Glutamatergic neuron (in vitro differentiated cells): ENCODE measurements around the gene FABP1. TPM values are rescaled to one million over a fixed set of nuclear protein-coding genes. Genes with fewer than 3 reads are reported as not detected.

ENCODE experiments used
- DNase-seq: peaks from one replicate; pipeline ENCODE4 v3.0.0; 2022
- H3K27ac Mint-ChIP-seq: one replicate; pipeline ENCODE4 v1.8.0; 2020; ENCODE audit warnings: mild to moderate bottlenecking, mixed read lengths, inconsistent platforms; ENCODE audit not compliant: unreplicated experiment
- H3K27me3 Mint-ChIP-seq: one replicate; pipeline ENCODE4 v1.8.0; 2020; ENCODE audit warnings: mild to moderate bottlenecking, moderate library complexity, mixed read lengths, inconsistent platforms; ENCODE audit not compliant: unreplicated experiment
- H3K36me3 Mint-ChIP-seq: one replicate; pipeline ENCODE4 v1.8.0; 2020; ENCODE audit warnings: mild to moderate bottlenecking, mixed read lengths, inconsistent platforms; ENCODE audit not compliant: unreplicated experiment
- H3K4me1 Mint-ChIP-seq: one replicate; pipeline ENCODE4 v1.8.0; 2020; ENCODE audit warnings: mild to moderate bottlenecking, low read depth, mixed read lengths, inconsistent platforms; ENCODE audit not compliant: unreplicated experiment
- H3K4me3 Mint-ChIP-seq: one replicate; pipeline ENCODE4 v1.8.0; 2020; ENCODE audit warnings: mild to moderate bottlenecking, mixed read lengths, inconsistent platforms; ENCODE audit not compliant: unreplicated experiment
- H3K9me3 Mint-ChIP-seq: one replicate; pipeline ENCODE4 v1.8.0; 2020; ENCODE audit warnings: mild to moderate bottlenecking, moderate library complexity, mixed read lengths, inconsistent platforms; ENCODE audit not compliant: unreplicated experiment
- total RNA-seq: library from RNA; stranded (reverse); fragmentation: NEBNext Ultra II Directional; extraction: Animal tissue kit (Norgen Biotek cat#: 25700); gene quantifications from one replicate; pipeline ENCODE4 v1.2.1, GENCODE V29; 2021; ENCODE audit not compliant: unreplicated experiment
- TF ChIP-seq, protein P1 (sequence below): fragments of 200-600 bp; sonication (generic); IDR thresholded peaks from one replicate; pipeline ENCODE4 v1.5.0; 2021; ENCODE audit not compliant: partially characterized antibody, unreplicated experiment

Gene FABP1
- total RNA-seq, 1 donor from 2014 or later = not detected

GRCh38 chr2:88123164-88123974 is 4.5 kb downstream of the FABP1 start:
- no peak overlapping the region for H3K27ac Mint-ChIP-seq
- H3K4me1 Mint-ChIP-seq = no peaks in the 10 kb centered on the region
- H3K4me3 Mint-ChIP-seq = no peak overlapping the region
- no peaks in the 10 kb centered on the region for H3K9me3 Mint-ChIP-seq
- no peaks in the 10 kb centered on the region for H3K36me3 Mint-ChIP-seq
- TF ChIP-seq, protein P1, sequence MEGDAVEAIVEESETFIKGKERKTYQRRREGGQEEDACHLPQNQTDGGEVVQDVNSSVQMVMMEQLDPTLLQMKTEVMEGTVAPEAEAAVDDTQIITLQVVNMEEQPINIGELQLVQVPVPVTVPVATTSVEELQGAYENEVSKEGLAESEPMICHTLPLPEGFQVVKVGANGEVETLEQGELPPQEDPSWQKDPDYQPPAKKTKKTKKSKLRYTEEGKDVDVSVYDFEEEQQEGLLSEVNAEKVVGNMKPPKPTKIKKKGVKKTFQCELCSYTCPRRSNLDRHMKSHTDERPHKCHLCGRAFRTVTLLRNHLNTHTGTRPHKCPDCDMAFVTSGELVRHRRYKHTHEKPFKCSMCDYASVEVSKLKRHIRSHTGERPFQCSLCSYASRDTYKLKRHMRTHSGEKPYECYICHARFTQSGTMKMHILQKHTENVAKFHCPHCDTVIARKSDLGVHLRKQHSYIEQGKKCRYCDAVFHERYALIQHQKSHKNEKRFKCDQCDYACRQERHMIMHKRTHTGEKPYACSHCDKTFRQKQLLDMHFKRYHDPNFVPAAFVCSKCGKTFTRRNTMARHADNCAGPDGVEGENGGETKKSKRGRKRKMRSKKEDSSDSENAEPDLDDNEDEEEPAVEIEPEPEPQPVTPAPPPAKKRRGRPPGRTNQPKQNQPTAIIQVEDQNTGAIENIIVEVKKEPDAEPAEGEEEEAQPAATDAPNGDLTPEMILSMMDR = no peak
- no peak for DNase-seq
- H3K27me3 Mint-ChIP-seq = peaks cover 2% of the 10 kb centered on the region

- TF ChIP-seq, protein P1 = no peak
- Mint-ChIP-seq H3K9me3 (no peaks in the 10 kb centered on the region), H3K27me3 (peaks cover 4% of the 10 kb centered on the region), H3K4me1 (no peaks in the 10 kb centered on the region), H3K36me3 (no peaks in the 10 kb centered on the region), H3K27ac (no peak overlapping the region), H3K4me3 (no peak overlapping the region)
- DNase-seq = no peak
Measured at GRCh38 chr2:88122141-88122884, 5.5 kb downstream of the FABP1 start.

DNA sequence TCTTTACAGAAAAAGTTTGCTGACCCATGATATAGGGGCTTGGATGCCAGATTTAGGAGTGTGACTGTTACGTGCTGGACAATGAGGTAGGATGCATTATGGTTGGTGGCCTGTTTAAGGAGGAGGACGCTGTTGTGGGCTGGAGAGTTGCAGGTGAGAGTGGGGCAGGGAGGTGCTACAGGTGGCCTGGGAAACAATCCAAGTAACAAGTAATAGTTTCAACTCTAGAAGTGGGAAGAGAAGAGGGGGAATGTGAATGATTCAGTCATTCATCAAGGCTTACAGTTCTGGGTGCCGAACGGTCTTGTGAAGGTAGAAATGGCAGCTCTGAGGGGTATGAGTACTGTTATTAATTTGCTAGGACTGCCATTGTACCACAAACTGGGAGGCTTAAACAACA is 6.2 kb downstream of the FABP1 start:
- H3K36me3 Mint-ChIP-seq = no peaks in the 10 kb centered on the region
- H3K9me3 Mint-ChIP-seq = no peaks in the 10 kb centered on the region
- H3K4me3 Mint-ChIP-seq = no peak overlapping the region
- DNase-seq = no peak
- TF ChIP-seq, protein P1 = no peak
- H3K27ac Mint-ChIP-seq = no peak overlapping the region
- H3K4me1 Mint-ChIP-seq = no peaks in the 10 kb centered on the region
- peaks cover 4% of the 10 kb centered on the region for H3K27me3 Mint-ChIP-seq

GRCh38 chr2:88117973-88118372 is 9.9 kb downstream of the FABP1 start:
- TF ChIP-seq, protein P1 = no peak
- Mint-ChIP-seq H3K27me3 (peaks cover 4% of the 10 kb centered on the region), H3K27ac (no peak overlapping the region), H3K4me3 (no peak overlapping the region), H3K4me1 (no peaks in the 10 kb centered on the region), H3K9me3 (no peaks in the 10 kb centered on the region), H3K36me3 (no peaks in the 10 kb centered on the region)
- DNase-seq = no peak
